Suprapubic skin (tissue), 4 donors: ENCODE measurements around the gene GRID2.

Source experiments
- CTCF ChIP-seq, 2 donors: fragments of 200-600 bp in 1 of 2; fragments of 450-650 bp in 1 of 2; sonication (generic) in 1 of 2; IDR thresholded peaks; one replicate each; pipeline ENCODE4 v1.5.1; 2016 to 2019; ENCODE audit warnings: antibody characterized with exemption in 2 of 2, mild to moderate bottlenecking in 1 of 2, moderate library complexity in 1 of 2
- EP300 ChIP-seq: sonication (generic); formaldehyde crosslinking; IDR thresholded peaks from one replicate; pipeline ENCODE4 v1.6.1; 2017; ENCODE audit warnings: antibody characterized with exemption
- POLR2A ChIP-seq, 2 donors: fragments of 450-650 bp; IDR thresholded peaks; one replicate each; pipeline ENCODE4 v1.6.1; 2017; ENCODE audit warnings: antibody characterized with exemption in 2 of 2, mild to moderate bottlenecking in 2 of 2, moderate library complexity in 2 of 2
- POLR2AphosphoS5 ChIP-seq, 3 donors: sonication (generic); formaldehyde crosslinking; IDR thresholded peaks; one replicate each; pipeline ENCODE4 v1.6.1; 2017; ENCODE audit warnings: antibody characterized with exemption in 3 of 3

GRCh38 chr4:93212250-93212649, 908.5 kb downstream of the GRID2 start:
- TF ChIP-seq CTCF (IDR thresholded peaks at IDR 0.05) = no peak
- TF ChIP-seq POLR2AphosphoS5 (IDR thresholded peaks at IDR 0.05) = no peak
- TF ChIP-seq POLR2A (IDR thresholded peaks at IDR 0.05) = no peak
- no peak for TF ChIP-seq EP300
